ENCODE data around the gene HTD2. TPM values are rescaled to one million over a fixed set of nuclear protein-coding genes. Genes with fewer than 3 reads are reported as not detected.

Gene HTD2
- total RNA-seq, 2 donors from 2014 or later, result 13.9 TPM; not detected in 1

GRCh38 chr3:58346368-58346767, 40.0 kb downstream of the HTD2 start:
- no peaks in the 10 kb centered on the region for H3K4me1 ChIP-seq (ENCODE audit: control insufficient read depth in 1 of 2, low read depth in 2 of 2)
- ATAC-seq (ENCODE audit: insufficient number of reproducible peaks, low FRiP score, low read depth) (no peak), DNase-seq (ENCODE audit: low spot score) (no peak)
- H3K4me3 ChIP-seq, result no peak overlapping the region
- H3K9me3 ChIP-seq, result no peaks in the 10 kb centered on the region
- no peak for TF ChIP-seq CTCF (IDR thresholded peaks at IDR 0.05)
- H3K27ac ChIP-seq, result no peak overlapping the region
- no peaks in the 10 kb centered on the region for H3K27me3 ChIP-seq (replicated peaks; ENCODE audit: insufficient read depth)
- no peaks in the 10 kb centered on the region for H3K36me3 ChIP-seq

GRCh38 chr3:58347984-58348383, 41.7 kb downstream of the HTD2 start:
- Histone ChIP-seq H3K9me3 (no peaks in the 10 kb centered on the region), H3K4me3 (no peak overlapping the region), H3K27ac (no peak overlapping the region), H3K36me3 (no peaks in the 10 kb centered on the region), H3K4me1 (ENCODE audit: control insufficient read depth in 1 of 2, low read depth in 2 of 2) (no peaks in the 10 kb centered on the region), H3K27me3 (replicated peaks; ENCODE audit: insufficient read depth) (no peaks in the 10 kb centered on the region)
- ATAC-seq (ENCODE audit: insufficient number of reproducible peaks, low FRiP score, low read depth) (no peak), DNase-seq (ENCODE audit: low spot score) (no peak)
- no peak for TF ChIP-seq CTCF (IDR thresholded peaks at IDR 0.05)

- Histone ChIP-seq H3K27me3 (replicated peaks; ENCODE audit: insufficient read depth) (no peaks in the 10 kb centered on the region), H3K36me3 (no peaks in the 10 kb centered on the region), H3K9me3 (no peaks in the 10 kb centered on the region), H3K27ac (no peak overlapping the region), H3K4me3 (no peak overlapping the region), H3K4me1 (ENCODE audit: control insufficient read depth in 1 of 2, low read depth in 2 of 2) (no peaks in the 10 kb centered on the region)
- no peak for TF ChIP-seq CTCF (IDR thresholded peaks at IDR 0.05)
- DNase-seq (ENCODE audit: low spot score) (no peak), ATAC-seq (ENCODE audit: insufficient number of reproducible peaks, low FRiP score, low read depth) (no peak)
Observed at GRCh38 chr3:58349792-58350626, 43.7 kb downstream of the HTD2 start.

GRCh38 chr3:58350627-58351013, 44.3 kb downstream of the HTD2 start:
- H3K9me3 ChIP-seq, result no peaks in the 10 kb centered on the region
- H3K4me1 ChIP-seq (ENCODE audit: control insufficient read depth in 1 of 2, low read depth in 2 of 2), result peaks cover 0 to 4% of the 10 kb centered on the region in 2 donors
- no peak overlapping the region for H3K27ac ChIP-seq
- no peaks in the 10 kb centered on the region for H3K27me3 ChIP-seq (replicated peaks; ENCODE audit: insufficient read depth)
- no peak for ATAC-seq (ENCODE audit: insufficient number of reproducible peaks, low FRiP score, low read depth)
- no peaks in the 10 kb centered on the region for H3K36me3 ChIP-seq
- TF ChIP-seq CTCF (IDR thresholded peaks at IDR 0.05), result no peak
- no peak for DNase-seq (ENCODE audit: low spot score)
- H3K4me3 ChIP-seq, result no peak overlapping the region

- Histone ChIP-seq H3K9me3 (no peaks in the 10 kb centered on the region), H3K36me3 (no peaks in the 10 kb centered on the region), H3K27ac (no peak overlapping the region), H3K4me1 (ENCODE audit: control insufficient read depth in 1 of 2, low read depth in 2 of 2) (peaks cover 0 to 6% of the 10 kb centered on the region in 2 donors), H3K27me3 (replicated peaks; ENCODE audit: insufficient read depth) (no peaks in the 10 kb centered on the region), H3K4me3 (no peak overlapping the region)
- no peak for TF ChIP-seq CTCF (IDR thresholded peaks at IDR 0.05)
- DNase-seq (ENCODE audit: low spot score), result no peak
- no peak for ATAC-seq (ENCODE audit: insufficient number of reproducible peaks, low FRiP score, low read depth)
Observed at GRCh38 chr3:58351920-58352319, 45.6 kb downstream of the HTD2 start.

All from thoracic aorta (tissue), 2 donors.